A204.1 (cell line): ENCODE measurements around the gene LAMTOR1.
"Not testable (repeated sequence)": the region's sequence is repeated elsewhere in the genome, so short reads cannot be mapped to it uniquely, and the experiment has no call there.

Experiments
- FAIRE-seq: peaks from 2 replicates; lab custom pipeline; 2012; peaks lifted over from hg19 to GRCh38; lab: Jason Lieb, UNC

LAMTOR1 gene

DNA sequence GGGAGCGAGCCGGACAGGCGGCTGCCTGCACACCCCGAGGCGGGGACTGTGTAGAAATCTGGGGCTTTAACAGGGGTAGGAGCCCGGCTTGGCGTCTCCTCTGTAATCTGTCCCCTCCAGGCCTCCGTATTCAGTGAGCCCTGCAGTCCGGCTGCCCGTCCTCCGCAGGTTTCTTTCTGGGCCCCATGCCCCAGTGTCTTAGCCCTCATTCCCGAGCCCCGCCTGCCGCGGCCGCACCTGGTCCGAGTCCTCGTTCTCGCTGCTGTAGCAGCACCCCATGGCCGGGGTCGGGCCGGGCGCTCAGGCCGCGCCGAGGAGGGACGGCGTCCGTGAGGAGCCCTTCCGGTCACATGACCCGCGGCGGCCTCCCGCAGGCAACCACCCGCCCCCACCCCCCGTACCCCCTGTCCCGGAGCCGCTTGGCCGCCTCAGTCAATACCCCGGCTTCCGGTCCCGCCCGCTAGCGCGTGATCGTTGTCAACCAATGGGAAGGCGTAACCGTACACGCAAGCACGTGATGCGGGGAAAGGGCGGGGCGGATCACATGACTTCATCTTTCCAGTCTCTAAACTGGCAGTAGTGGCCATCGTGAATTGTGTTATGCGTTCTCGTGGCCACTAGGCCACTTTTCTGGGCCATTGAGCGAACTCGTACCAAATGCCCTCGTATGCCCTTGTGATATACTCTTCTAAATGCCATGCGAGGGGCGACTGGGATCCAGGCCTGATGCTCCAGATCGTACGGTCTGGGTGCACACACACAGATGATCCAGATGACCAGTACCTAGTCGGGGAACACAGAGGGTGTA is at the start of gene LAMTOR1:
LAMTOR1 (minus strand) TSS at position 352 of the 808 bp plus-strand sequence; CDS start at position 279, 73 bp downstream.
- peak; percentile 81 for FAIRE-seq

DNA sequence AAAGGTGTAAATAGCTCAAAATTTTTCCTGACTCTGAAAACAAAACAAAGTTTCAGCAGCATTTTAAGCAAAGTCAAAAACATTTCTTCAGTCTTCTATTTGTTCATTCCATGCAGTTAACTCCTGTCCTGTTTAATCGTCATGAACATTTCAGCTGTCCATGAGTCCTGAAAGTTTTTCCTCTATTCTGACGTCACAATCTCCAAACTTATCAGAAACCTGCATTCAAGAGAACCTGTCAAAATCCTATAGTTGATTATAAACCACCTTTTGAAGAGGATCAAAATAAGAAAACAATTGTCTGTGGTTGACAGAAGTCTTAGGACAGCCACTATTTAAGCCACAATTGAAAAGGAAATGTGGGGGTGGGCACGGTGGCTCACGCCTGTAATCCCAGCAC is 47.8 kb upstream of the LAMTOR1 start:
- FAIRE-seq, result no peak

DNA sequence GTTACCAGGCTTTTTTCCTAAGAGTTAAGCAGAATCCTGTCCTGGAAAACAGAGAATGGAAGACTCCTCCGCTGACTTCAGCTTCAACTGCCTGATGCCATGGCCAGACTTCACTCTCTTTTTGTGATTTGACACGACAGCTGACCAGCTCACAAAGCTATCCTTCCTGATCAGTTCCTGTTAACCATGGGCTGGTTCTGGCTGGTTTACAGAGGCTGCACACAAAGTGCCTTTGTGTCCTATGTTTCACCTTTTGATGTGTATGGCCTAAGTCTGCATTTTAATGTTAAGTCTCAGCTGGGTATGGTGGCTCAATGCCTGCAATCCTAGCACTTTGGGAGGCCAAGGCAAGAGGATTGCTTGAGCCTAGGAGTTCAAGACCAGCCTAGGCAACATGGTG is 43.5 kb upstream of the LAMTOR1 start:
- FAIRE-seq, result no peak

DNA sequence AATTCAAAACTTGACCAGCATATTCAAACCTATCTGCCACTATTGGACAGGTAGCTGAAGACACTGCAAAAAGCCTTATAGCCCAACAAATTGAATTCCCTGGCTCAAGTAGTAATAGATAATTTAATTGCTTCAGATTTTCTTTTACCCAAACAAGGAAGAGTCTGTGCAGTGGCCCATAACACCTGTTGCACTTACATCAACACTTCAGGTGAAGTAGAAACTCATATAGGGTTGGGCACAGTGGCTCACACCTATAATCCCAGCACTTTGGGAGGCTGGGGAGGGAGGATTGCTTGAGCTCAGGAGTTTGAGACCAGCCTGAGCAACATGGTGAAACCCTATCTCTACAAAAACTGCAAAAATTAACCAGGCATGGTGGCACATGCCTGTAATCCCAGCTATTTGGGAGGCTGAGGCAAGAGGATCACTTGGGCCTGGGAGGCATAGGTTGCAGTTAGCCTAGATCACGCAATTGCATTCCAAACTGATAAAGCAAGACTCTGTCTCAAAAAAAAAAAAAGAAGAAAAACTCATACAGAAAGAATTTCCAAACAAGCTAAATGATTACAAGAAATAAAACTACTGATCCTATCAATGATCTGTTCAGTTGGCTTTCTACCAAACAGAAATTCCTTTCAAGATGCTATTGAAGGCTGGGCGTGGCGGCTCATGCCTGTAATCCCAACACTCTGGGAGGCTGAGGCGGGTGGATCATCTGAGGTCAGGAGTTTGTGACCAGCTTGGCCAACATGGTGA is 41.9 kb upstream of the LAMTOR1 start:
- no peak for FAIRE-seq

DNA sequence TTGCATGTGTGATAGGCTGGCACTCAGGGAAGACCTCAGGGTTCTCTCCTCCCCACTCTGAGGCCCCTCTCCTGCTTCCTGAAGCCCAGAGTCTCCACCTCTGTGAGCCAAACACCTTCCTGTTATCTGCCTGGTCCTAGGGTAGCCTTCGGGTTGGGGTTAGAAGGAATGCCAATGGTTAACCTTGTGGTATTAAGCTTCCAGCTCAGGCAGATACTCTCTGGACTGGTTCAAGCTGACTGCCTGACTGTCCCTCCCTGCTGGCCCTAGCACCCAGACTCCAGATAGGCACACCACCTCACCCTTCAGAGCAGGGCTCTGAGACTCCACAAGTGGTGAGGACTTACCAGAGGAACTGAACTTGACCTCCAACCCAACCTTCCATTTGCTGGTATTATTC is 39.4 kb upstream of the LAMTOR1 start:
- FAIRE-seq, result not testable (repeated sequence)

DNA sequence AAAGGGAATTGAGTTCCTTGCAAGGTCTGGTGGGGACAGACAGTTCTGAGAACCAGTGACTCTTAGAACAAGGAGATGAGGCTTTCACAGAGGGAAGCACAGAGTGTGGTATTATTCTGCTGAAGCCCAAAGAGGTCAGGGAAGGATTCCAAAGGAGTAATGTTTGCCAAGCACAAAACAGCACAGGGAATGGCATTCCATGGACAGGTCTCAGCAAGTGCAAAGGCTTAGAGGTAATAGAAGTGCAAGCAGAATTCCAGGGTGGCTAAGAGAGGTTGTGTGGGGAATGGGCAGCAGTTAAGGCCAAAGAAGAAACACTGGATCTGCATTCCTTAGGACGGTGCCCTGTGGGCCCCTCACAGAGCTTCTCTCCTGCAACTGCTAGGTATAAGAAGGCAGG is 39.0 kb upstream of the LAMTOR1 start:
- not testable (repeated sequence) for FAIRE-seq

DNA sequence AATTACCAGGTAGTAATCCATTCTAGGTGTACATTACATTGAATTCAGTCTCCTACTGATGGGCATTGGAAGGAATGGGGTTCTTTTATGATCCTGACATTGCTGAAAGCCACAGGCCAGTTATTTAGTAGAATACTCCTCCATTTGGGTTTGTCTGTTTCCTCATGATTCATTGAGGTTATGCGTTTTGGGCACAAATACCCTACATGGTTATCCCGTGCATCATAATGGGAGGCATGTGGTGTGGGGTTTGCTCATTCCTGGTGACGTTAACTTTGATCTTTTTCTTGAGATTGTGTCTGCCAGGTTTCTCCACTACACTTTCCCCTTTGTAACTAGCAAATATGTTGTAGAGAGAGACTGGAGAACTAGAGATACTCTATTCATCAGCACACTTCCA is 38.0 kb upstream of the LAMTOR1 start:
- FAIRE-seq, result no peak

DNA sequence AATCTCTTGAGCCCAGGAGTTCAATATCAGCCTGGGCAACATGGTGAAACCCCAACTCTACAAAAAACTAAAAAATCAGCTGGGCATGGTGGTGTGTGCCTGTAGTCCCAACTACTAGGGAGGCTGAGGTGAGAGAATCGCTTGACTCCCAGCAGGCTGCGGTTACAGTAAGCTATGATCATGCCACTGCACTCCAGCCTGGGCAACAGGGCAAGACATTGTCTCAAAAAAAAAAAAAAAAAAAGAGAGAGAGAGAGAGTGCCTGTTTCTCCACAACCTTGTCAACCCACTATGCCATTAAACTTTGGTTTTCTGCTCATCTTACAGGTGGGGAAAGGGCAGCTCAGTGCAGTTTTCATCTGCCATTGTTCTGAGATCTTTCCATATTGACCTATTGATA is 37.6 kb upstream of the LAMTOR1 start:
- FAIRE-seq, result no peak

DNA sequence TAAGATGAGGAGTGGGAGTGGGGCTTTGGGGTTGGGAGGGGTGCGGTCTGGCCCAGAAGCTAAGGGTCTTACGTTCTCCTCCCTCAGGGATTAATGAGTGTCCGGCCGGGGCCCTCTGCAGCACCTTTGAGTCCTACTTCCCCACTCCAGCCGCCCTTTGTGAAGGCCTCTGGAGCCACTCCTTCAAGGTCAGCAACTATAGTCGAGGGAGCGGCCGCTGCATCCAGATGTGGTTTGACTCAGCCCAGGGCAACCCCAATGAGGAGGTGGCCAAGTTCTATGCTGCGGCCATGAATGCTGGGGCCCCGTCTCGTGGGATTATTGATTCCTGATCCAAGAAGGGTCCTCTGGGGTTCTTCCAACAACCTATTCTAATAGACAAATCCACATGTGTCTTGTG is 36.4 kb upstream of the LAMTOR1 start:
- no peak for FAIRE-seq

DNA sequence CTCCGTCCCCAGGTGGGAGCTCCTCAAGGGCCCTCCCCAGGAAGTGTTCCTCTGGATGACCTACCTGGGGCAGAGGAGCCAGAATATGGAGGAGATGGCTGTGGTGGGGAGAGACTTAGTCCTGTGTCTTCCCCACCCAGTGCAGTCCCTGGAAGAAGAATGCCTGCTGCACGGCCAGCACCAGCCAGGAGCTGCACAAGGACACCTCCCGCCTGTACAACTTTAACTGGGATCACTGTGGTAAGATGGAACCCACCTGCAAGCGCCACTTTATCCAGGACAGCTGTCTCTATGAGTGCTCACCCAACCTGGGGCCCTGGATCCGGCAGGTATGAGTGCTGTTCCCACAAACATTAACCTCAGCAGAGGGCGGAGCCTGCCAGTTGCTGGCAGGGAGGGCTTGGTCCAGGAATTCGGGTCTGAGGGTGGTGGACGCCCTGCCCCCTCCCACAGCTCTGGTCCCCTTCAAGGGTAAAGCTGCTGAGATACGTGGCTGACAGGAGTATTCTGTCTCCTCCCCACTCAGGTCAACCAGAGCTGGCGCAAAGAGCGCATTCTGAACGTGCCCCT is 35.8 kb upstream of the LAMTOR1 start:
- no peak for FAIRE-seq

DNA sequence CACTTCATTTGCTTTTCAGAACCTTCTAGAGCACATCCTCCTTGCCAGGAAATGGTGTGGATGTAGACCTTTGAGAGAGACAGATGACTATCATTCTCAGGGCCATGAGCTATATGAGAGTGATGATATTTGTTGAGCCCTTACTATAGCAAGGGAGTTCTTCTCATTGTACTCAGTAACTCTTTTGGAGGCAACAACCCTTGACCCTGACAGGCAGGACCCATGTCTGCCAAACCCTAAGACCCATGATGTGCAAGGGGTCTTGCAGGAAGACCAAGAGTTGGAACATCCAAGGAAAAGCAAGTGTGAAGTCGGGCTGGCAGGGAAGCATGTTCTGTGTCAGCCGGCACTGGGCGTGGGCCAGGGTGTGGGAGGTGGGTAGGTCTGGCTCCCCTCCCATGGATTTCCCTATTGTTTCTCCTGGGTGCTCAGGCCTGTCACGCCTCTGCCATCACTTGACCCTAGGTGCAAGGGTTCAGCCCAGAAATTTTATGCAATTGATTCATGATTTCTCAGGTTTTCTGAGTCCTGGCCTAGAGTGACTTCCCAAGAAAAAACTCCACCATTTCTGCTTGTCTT is 33.7 kb upstream of the LAMTOR1 start:
- FAIRE-seq, result no peak

DNA sequence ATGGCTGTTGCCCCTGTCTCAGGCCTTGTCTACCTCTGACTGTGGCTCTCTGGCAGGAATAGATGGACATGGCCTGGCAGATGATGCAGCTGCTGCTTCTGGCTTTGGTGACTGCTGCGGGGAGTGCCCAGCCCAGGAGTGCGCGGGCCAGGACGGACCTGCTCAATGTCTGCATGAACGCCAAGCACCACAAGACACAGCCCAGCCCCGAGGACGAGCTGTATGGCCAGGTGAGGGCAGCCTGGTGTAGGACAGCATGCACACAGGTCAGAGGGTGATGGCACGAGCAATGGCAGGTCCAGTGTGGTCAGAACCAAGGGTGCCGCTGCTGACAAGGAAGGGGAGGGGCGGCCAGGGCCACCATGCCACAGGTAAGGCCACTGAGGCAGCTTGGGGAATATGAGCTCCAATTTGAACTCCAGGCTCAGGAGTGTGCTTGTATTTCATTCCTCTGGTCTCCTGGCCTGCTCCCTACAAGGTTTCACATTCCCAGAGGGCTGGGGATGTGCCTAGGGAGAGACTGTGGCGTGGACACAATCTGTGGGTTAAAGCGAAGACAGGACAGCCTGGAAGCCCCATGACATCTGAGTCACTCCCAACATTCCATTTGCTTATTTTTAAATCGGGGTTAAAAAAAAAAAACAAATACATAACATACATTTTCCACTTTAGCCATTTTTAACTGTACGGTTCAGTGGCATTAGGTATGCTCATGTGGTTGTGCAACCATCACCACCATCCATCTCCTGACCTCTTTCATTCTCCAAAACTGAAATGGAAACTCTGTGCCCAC is 33.0 kb upstream of the LAMTOR1 start:
- FAIRE-seq, result no peak

DNA sequence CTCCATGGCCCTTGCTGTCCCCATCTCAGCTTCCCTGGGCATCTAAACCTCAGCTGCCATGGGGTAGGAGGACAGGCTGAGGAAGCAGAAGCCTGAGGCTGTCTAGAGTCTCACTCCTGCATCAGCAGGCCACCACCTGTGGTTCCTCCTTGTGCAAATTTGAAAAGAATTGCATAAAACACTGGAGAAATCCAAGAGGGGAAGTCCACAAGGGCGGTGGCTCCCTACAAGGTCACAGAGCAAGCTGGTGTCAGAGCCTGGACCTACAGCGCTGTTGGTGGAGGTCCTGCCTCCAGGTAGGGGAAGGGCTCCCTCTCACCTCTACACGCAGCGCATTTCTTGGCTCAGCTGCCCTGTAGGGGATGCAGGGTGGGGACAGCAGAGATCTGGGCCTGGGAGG is 32.4 kb upstream of the LAMTOR1 start, which contains the start of gene FOLR3:
FOLR3 (plus strand) TSS at position 253 of the 400 bp plus-strand sequence. CDS start 228 bp downstream, outside the sequence.
- FAIRE-seq, result not testable (repeated sequence)

DNA sequence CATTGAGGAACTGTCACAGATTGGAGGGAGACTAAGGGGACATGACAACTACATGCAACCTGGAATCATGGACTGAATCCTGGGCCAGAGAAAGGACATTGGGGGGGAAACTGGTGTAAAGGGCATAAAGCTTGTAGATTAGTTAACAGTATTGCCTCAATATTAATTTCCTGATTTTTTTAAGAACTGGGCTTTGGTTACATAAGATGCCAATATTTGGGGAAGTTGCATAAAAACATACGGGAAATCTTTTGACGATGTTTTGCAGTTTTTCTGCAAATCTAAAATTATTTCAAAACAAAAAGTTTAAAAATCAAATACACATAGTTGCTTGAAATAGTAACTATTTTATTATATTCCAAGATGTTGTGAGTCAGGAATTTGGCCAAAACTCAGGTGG is 29.5 kb upstream of the LAMTOR1 start:
- FAIRE-seq, result no peak

DNA sequence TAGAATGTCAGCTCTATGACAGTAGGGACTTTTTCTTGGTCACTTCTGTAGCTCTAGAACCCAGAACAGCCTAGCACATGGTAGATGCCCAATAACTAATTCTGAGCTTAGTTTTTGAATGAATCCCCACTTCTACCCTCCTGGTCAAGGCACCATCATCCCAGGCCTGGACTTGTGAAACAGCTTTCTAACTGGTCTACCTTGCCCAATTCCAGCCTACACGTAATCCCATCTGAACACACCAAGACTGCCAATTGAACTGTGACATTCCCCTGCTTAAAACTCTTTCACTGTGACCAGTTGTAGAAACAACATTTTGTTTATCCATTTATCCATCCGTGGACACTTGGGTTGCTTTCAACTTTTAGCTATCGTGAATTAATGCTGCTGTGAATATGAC is 26.3 kb upstream of the LAMTOR1 start:
- FAIRE-seq, result no peak

DNA sequence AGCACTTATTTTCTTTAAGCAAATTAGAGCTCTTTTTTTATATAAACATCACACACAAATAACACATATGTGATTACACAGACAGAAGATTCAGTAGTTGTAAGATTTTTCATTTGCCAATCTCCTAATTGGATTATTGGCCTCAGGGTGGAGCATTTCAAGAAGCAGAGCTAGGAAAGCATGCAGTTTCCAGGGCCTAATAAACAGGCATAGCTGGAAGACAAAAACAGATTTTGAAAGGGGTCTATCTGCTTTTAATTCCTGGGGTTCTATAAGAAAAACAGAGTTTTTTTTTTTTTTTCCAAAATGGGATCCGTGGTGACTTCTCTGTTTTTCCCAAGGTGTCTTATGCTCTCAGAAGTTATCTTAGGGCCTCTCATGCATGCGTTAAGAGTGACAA is 24.8 kb upstream of the LAMTOR1 start:
- no peak for FAIRE-seq

DNA sequence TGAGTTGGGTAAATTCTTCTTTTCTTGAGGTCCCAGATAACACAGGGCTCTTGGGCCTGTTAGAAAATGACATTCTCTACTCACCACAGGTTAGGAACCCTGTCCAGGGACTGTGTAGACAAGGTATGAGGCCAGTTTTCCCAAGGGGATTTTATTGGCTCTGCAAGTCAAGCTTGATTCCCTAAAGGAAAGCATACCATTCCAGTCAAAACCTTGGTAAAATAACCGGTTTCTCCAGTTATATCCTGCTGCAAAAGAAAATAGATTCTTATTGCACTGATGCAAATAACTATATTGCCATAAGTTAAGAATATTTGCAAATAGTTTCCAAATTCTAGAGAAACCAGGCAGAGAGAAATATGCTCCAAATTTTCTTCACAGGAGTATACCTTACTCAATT is 22.9 kb upstream of the LAMTOR1 start:
- FAIRE-seq, result no peak

DNA sequence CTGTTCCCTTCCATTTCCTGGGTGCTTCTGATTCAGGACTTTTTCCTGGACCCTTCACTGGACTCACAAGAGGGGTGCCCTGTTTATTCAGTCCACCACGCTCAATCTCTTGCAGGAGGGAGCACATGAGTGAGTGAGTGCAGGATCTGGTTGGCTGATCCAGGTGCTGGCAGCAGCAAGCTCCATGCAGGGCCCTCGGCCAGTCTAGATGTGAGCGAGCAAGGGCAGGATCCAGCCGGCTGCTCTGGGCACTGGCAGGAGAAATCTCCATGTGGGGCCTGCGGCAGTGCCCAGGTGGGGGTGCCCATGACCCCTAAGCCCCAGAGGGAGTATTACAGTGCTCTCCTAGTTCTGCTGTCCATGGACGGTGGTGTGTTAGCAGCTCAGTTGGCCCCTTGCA is 20.9 kb upstream of the LAMTOR1 start:
- no peak for FAIRE-seq

DNA sequence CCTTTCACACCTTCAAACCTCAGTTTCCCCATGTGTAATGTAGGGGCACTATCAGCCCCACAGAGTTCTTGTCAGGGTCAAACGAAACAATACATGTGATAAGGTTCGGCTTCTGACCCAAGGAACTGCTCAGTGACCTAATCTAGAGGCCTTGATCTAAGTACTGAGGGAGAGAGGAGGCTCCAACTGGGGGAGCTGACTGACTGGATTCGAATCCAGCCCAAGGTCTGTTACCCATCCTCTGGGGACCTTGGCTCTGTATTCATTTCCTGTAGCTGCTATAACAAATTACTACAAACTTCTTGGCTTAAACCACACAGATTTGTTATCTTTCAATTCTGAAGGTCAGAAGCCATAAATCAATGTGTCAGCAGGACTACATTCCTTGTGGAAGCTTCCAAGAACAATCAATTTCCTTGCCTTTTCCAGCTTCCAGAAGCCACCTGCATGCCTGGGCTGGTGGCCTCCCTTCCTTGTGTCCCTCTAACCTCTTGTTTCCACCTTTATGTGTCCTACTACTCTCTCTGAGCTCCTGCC is 20.1 kb upstream of the LAMTOR1 start:
- no peak for FAIRE-seq

DNA sequence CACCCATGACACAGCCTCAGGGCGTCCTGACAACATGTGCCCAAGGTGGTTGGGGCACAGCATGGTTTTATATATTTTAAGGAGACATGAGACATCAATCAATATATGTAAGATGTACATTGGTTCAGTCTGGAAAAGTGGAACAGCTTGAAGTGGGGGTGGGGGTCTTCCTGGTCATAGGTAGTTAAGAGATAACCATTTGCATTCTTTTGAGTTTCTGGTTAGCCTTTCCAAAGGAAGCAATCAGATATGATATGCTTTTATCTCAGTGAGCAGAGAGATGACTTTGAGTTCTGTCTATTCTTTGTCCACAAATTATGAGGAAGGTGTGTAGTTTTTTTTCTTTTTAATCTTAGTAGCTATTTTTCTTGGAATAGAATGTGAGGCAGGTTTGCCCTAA is 19.5 kb upstream of the LAMTOR1 start:
- FAIRE-seq, result no peak

DNA sequence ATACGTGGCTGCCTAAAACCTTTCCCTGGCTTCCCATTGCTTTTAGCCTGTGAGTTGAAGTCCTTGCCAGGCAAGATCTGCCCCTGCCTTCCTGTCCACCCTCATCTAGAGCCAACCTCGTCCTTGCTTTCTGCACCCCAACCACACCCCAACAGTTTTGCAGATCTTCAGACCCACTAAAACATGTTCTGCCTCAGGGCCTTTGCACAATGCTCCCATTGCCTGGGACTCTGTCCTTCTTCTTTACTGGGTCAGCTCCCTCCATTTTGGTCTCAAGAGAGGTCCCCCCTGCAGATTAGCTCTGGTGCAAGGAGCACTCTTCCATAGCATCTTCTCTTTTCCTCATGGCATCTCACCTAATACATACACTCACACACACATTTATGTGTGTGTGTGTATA is 17.8 kb upstream of the LAMTOR1 start:
- FAIRE-seq, result no peak

DNA sequence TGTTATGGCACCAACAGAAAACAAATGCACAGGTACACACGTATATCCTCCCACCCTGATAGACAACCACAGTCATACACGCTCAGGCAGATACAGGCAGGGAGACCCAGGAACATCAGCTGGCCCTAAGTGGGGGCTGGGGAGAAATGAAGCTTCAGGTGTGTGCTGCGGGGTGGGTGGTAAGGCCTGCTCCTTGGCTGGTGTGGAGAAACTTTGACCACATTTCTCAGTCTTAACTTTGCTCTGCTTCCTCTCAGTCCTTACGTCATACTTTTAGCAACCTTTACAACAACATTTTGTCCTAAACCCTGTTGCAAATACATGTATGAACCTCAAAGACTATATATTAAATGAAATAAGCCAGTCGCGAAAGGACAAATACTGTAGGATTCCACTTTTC is 16.1 kb upstream of the LAMTOR1 start:
- no peak for FAIRE-seq
